ENCODE results near the gene SPATA22.

Gene SPATA22

GRCh38 chr17:3401786-3402185 lies 69.8 kb downstream of the SPATA22 start:
- TF ChIP-seq CTCF (IDR thresholded peaks at IDR 0.05): no peak

- no peak for TF ChIP-seq CTCF (IDR thresholded peaks at IDR 0.05)
These were observed 71.6 kb downstream of the SPATA22 start for GRCh38 chr17:3400055-3400454.

- no peak for TF ChIP-seq CTCF (IDR thresholded peaks at IDR 0.05)
These were observed 73.3 kb downstream of the SPATA22 start, which contains the start of gene OR1E1 for GRCh38 chr17:3398310-3398709. Gene OR1E1, minus strand, starts transcription at chr17:3398410. Its CDS starts 0 bp downstream, at chr17:3398410.

All from LNCAP (cell line).